NCI-H345 treated with DMSO at 0.1 percent for 48 hours (cell line): Measurements from ENCODE around the gene RABGAP1L.
"Not testable (repeated sequence)": the region's sequence is repeated elsewhere in the genome, so short reads cannot be mapped to it uniquely, and the experiment has no call there.

Source experiments
- DNase-seq: peaks from one replicate; lab custom pipeline; 2025; ENCODE audit not compliant: unreplicated experiment; lab: John Stamatoyannopoulos, UW

RABGAP1L gene

GRCh38 chr1:174289644-174290310 lies 130.5 kb downstream of the RABGAP1L start:
- DNase-seq, result no peak

- DNase-seq, result no peak
Measured at GRCh38 chr1:174291059-174291458, 131.7 kb downstream of the RABGAP1L start.

- DNase-seq, result no peak
Measured at GRCh38 chr1:174296309-174296708, 137.0 kb downstream of the RABGAP1L start.

GRCh38 chr1:174297351-174297750 lies 138.0 kb downstream of the RABGAP1L start:
- no peak for DNase-seq

- no peak for DNase-seq
Measured at GRCh38 chr1:174301295-174302077, 142.2 kb downstream of the RABGAP1L start.

- DNase-seq, result no peak
Measured at GRCh38 chr1:174308604-174309003, 149.3 kb downstream of the RABGAP1L start.

GRCh38 chr1:174309490-174309889 lies 150.2 kb downstream of the RABGAP1L start:
- DNase-seq, result no peak

- DNase-seq, result no peak
Measured at GRCh38 chr1:174314433-174314832, 155.1 kb downstream of the RABGAP1L start.

- DNase-seq, result no peak
Measured at GRCh38 chr1:174315239-174315638, 155.9 kb downstream of the RABGAP1L start.

- not testable (repeated sequence) for DNase-seq
Measured at GRCh38 chr1:174320897-174321296, 161.6 kb downstream of the RABGAP1L start.

- no peak for DNase-seq
Measured at GRCh38 chr1:174322202-174322862, 163.0 kb downstream of the RABGAP1L start.

GRCh38 chr1:174324493-174324892 lies 165.2 kb downstream of the RABGAP1L start:
- no peak for DNase-seq

- no peak for DNase-seq
Measured at GRCh38 chr1:174324939-174325338, 165.6 kb downstream of the RABGAP1L start.

GRCh38 chr1:174326278-174326677 lies 167.0 kb downstream of the RABGAP1L start:
- DNase-seq, result no peak

GRCh38 chr1:174333437-174333836 lies 174.1 kb downstream of the RABGAP1L start:
- no peak for DNase-seq

GRCh38 chr1:174337000-174337681 lies 177.8 kb downstream of the RABGAP1L start:
- no peak for DNase-seq

GRCh38 chr1:174340404-174340803 lies 181.1 kb downstream of the RABGAP1L start:
- not testable (repeated sequence) for DNase-seq

GRCh38 chr1:174344162-174344561 lies 184.8 kb downstream of the RABGAP1L start:
- DNase-seq, result no peak

GRCh38 chr1:174352117-174352516 lies 192.8 kb downstream of the RABGAP1L start:
- no peak for DNase-seq

GRCh38 chr1:174352883-174353608 lies 193.7 kb downstream of the RABGAP1L start:
- DNase-seq, result no peak

- no peak for DNase-seq
Measured at GRCh38 chr1:174358344-174358743, 199.0 kb downstream of the RABGAP1L start.
